GM23338 (cell line): ENCODE data around the gene TSPAN5. TPM values are rescaled to one million over a fixed set of nuclear protein-coding genes. Genes with fewer than 3 reads are reported as not detected.
A peak's percentile ranks its signal among the peaks of the same experiment; 100 is the strongest.

Experiments used
- ATAC-seq: fragments of 200-7000 bp; cut with Tn5 transposase; 3 replicates; pipeline ENCODE4 v1.9.1; 2020
- DNase-seq: peaks from one replicate; pipeline ENCODE4 v3.0.0-alpha.2; 2015; ENCODE audit warnings: low spot score
- H2AFZ ChIP-seq: fragments of 200-600 bp; sonication (generic); 2 replicates; pipeline ENCODE4 v1.8.0; 2016; ENCODE audit warnings: antibody characterized with exemption, mild to moderate bottlenecking, moderate library complexity
- H3F3A ChIP-seq: fragments of 200-600 bp; sonication (generic); replicated peaks from 2 replicates; pipeline ENCODE4 v1.8.0; 2017; ENCODE audit warnings: antibody characterized with exemption, mixed run types, low read depth
- H3K27ac ChIP-seq: fragments of 200-600 bp; sonication (generic); 2 replicates; pipeline ENCODE4 v1.6.1; 2016; ENCODE audit warnings: low read depth
- H3K27me3 ChIP-seq: fragments of 200-600 bp; sonication (generic); 2 replicates; pipeline ENCODE4 v1.8.0; 2016; ENCODE audit warnings: mild to moderate bottlenecking, mixed run types, moderate library complexity; ENCODE audit not compliant: insufficient read depth
- H3K36me3 ChIP-seq: fragments of 200-600 bp; sonication (generic); 2 replicates; pipeline ENCODE4 v1.8.0; 2016; ENCODE audit warnings: mild to moderate bottlenecking; ENCODE audit not compliant: insufficient read depth
- H3K4me1 ChIP-seq: fragments of 200-600 bp; sonication (generic); 2 replicates; pipeline ENCODE4 v1.8.0; 2016; ENCODE audit warnings: mild to moderate bottlenecking, moderate library complexity; ENCODE audit not compliant: insufficient read depth
- H3K4me2 ChIP-seq: fragments of 200-600 bp; sonication (generic); 2 replicates; pipeline ENCODE4 v1.7.1; 2017; ENCODE audit warnings: mixed run types
- H3K4me3 ChIP-seq: fragments of 200-600 bp; sonication (generic); 2 replicates; pipeline ENCODE4 v1.6.1; 2016; ENCODE audit warnings: mixed run types
- H3K79me2 ChIP-seq: fragments of 200-600 bp; sonication (generic); replicated peaks from 2 replicates; pipeline ENCODE4 v1.8.0; 2017; ENCODE audit warnings: mild to moderate bottlenecking; ENCODE audit not compliant: insufficient read depth
- H3K9me2 ChIP-seq: fragments of 200-600 bp; sonication (generic); 2 replicates; pipeline ENCODE4 v1.8.0; 2017; ENCODE audit not compliant: insufficient read depth
- H4K20me1 ChIP-seq: fragments of 200-600 bp; sonication (generic); replicated peaks from 2 replicates; pipeline ENCODE4 v1.8.0; 2017; ENCODE audit warnings: mild to moderate bottlenecking; ENCODE audit not compliant: insufficient read depth
- H3K27ac Mint-ChIP-seq: 2 replicates; pipeline ENCODE4 v1.8.0; 2020; ENCODE audit warnings: inconsistent platforms, mild to moderate bottlenecking, moderate library complexity, mixed read lengths
- H3K27me3 Mint-ChIP-seq: 3 replicates; pipeline ENCODE4 v1.8.0; 2022; ENCODE audit warnings: low read depth, mild to moderate bottlenecking, moderate library complexity, mixed read lengths, inconsistent platforms; ENCODE audit not compliant: insufficient read depth, poor library complexity
- H3K36me3 Mint-ChIP-seq: 3 replicates; pipeline ENCODE4 v1.8.0; 2021; ENCODE audit warnings: low read depth, mild to moderate bottlenecking, inconsistent platforms, moderate library complexity, mixed read lengths
- H3K4me1 Mint-ChIP-seq: 3 replicates; pipeline ENCODE4 v1.8.0; 2020; ENCODE audit warnings: mild to moderate bottlenecking, inconsistent platforms, mixed read lengths
- H3K4me3 Mint-ChIP-seq: 3 replicates; pipeline ENCODE4 v1.8.0; 2021; ENCODE audit warnings: moderate library complexity, mild to moderate bottlenecking, inconsistent platforms, mixed read lengths
- H3K9me3 Mint-ChIP-seq: 3 replicates; pipeline ENCODE4 v1.8.0; 2020; ENCODE audit warnings: moderate library complexity, mild to moderate bottlenecking, inconsistent platforms, mixed read lengths
- CTCF ChIP-seq, 2 experiments: fragments of 200-600 bp in 1 of 2; sonication (generic) in 1 of 2; conservative IDR thresholded peaks; 2 replicates each; pipeline versions ENCODE4 v1.5.1 to v1.6.1; 2016 to 2017; ENCODE audit warnings: antibody characterized with exemption in 2 of 2, low read depth in 2 of 2, mild to moderate bottlenecking in 2 of 2, moderate library complexity in 1 of 2
- EZH2phosphoT487 ChIP-seq: fragments of 200-600 bp; sonication (generic); IDR thresholded peaks from one replicate; pipeline ENCODE4 v1.8.1; 2018; ENCODE audit warnings: antibody characterized with exemption; ENCODE audit not compliant: unreplicated experiment
- NANOG ChIP-seq: IDR thresholded peaks from 2 replicates; pipeline ENCODE4 v1.6.1; 2016; ENCODE audit warnings: antibody characterized with exemption, borderline replicate concordance
- POLR2AphosphoS5 ChIP-seq: IDR thresholded peaks from 2 replicates; pipeline ENCODE4 v1.6.1; 2016; ENCODE audit warnings: antibody characterized with exemption, low read depth
- polyA plus RNA-seq: library from polyadenylated mRNA; unstranded; fragments of >200 nt; fragmentation: Nextera tagmentation; extraction: Ambion mirVana; gene quantifications from 2 replicates; pipeline ENCODE4 v1.2.1, GENCODE V29; 2016
- total RNA-seq: library from RNA; depleted of rRNA; stranded (reverse); fragments of >200 nt; shearing (Covaris generic); gene quantifications from 2 replicates; pipeline ENCODE4 v1.2.3, GENCODE V29; 2014

The TSPAN5 gene
- total and polyA plus RNA-seq, 2 experiments from 2014 or later = 18.6 to 21.5 TPM

- H3K4me3 Mint-ChIP-seq = no peak overlapping the region
- TF ChIP-seq POLR2AphosphoS5 = no peak
- no peak for TF ChIP-seq NANOG
- 0 out of 4 replicates have a peak, but pooled peaks of 1 of the 2 experiments have one; percentile 3 for TF ChIP-seq CTCF (conservative IDR thresholded peaks at IDR 0.05; ENCODE audit: low read depth in 2 of 2)
- TF ChIP-seq EZH2phosphoT487 = no peak
- peaks cover 11% of the 10 kb centered on the region; the same call in 1 of the 2 replicates for H3K79me2 ChIP-seq
Observed at GRCh38 chr4:98564852-98565251, 93.6 kb downstream of the TSPAN5 start.

GRCh38 chr4:98560321-98560720, 98.1 kb downstream of the TSPAN5 start:
- H3K4me2 ChIP-seq = 0 out of 2 replicates have a peak overlapping the region, but pooled peaks have one; percentile 3
- H3K27ac ChIP-seq = no peak overlapping the region
- no peaks in the 10 kb centered on the region for H3F3A ChIP-seq
- no peaks in the 10 kb centered on the region for H3K9me3 Mint-ChIP-seq
- no peak overlapping the region; the same call in 1 of the 2 replicates for H3K27ac Mint-ChIP-seq
- H3K27me3 Mint-ChIP-seq = peaks cover 3% of the 10 kb centered on the region
- H3K4me1 ChIP-seq = peaks cover 63% of the 10 kb centered on the region
- H2AFZ ChIP-seq = no peak overlapping the region
- DNase-seq (peak; percentile 51), ATAC-seq (no peak)
- TF ChIP-seq POLR2AphosphoS5 = no peak
- TF ChIP-seq CTCF (conservative IDR thresholded peaks at IDR 0.05; ENCODE audit: low read depth in 2 of 2) = peak; percentile 28 to 47; a peak in 3 of 4 replicates
- no peaks in the 10 kb centered on the region for H3K9me2 ChIP-seq
- H3K36me3 ChIP-seq = no peaks in the 10 kb centered on the region
- H3K79me2 ChIP-seq = peaks cover 12% of the 10 kb centered on the region; the same call in 1 of the 2 replicates
- H4K20me1 ChIP-seq = no peaks in the 10 kb centered on the region
- H3K4me3 ChIP-seq = no peak overlapping the region
- no peak overlapping the region for H3K4me3 Mint-ChIP-seq
- peaks cover 71% of the 10 kb centered on the region for H3K4me1 Mint-ChIP-seq
- peaks cover 4% of the 10 kb centered on the region; the same call in 1 of the 3 replicates for H3K36me3 Mint-ChIP-seq
- H3K27me3 ChIP-seq = no peaks in the 10 kb centered on the region

More at GRCh38 chr4:98564852-98565251, 93.6 kb downstream of the TSPAN5 start:
- ATAC-seq (peak; percentile 44), DNase-seq (no peak)
- Histone ChIP-seq H4K20me1 (no peaks in the 10 kb centered on the region), H3K4me1 (peaks cover 34% of the 10 kb centered on the region), H3K27me3 (no peaks in the 10 kb centered on the region), H3K9me2 (no peaks in the 10 kb centered on the region), H3F3A (no peaks in the 10 kb centered on the region), H2AFZ (no peak overlapping the region), H3K4me3 (no peak overlapping the region), H3K4me2 (no peak overlapping the region), H3K27ac (no peak overlapping the region), H3K36me3 (no peaks in the 10 kb centered on the region)
- peaks cover 4% of the 10 kb centered on the region; the same call in 1 of the 3 replicates for H3K36me3 Mint-ChIP-seq
- no peaks in the 10 kb centered on the region for H3K9me3 Mint-ChIP-seq
- no peak overlapping the region for H3K27ac Mint-ChIP-seq
- H3K27me3 Mint-ChIP-seq = peaks cover 5% of the 10 kb centered on the region
- peaks cover 52% of the 10 kb centered on the region for H3K4me1 Mint-ChIP-seq
